Measurements from ENCODE around the gene TGFBR2.

DNA sequence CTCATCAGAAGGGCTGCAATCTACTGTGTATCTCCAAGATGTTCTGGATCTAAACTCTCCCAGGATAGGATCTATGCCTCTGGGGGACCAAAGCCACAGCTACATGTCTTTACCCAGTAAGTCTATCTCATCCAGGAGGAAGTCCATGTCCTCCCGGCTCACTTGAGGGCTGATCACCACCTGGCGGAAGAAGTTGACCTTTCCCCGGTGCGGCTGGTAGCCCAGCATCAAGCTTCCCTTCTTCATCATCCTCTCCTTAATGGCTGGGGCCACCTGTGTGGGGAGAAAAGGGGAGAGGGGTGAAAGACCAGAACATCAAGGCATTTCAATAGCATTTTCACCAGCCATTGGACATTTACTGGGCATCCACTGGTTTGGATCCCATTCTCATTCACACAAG lies 121.7 kb downstream of the TGFBR2 start:
- TF ChIP-seq, protein P1, sequence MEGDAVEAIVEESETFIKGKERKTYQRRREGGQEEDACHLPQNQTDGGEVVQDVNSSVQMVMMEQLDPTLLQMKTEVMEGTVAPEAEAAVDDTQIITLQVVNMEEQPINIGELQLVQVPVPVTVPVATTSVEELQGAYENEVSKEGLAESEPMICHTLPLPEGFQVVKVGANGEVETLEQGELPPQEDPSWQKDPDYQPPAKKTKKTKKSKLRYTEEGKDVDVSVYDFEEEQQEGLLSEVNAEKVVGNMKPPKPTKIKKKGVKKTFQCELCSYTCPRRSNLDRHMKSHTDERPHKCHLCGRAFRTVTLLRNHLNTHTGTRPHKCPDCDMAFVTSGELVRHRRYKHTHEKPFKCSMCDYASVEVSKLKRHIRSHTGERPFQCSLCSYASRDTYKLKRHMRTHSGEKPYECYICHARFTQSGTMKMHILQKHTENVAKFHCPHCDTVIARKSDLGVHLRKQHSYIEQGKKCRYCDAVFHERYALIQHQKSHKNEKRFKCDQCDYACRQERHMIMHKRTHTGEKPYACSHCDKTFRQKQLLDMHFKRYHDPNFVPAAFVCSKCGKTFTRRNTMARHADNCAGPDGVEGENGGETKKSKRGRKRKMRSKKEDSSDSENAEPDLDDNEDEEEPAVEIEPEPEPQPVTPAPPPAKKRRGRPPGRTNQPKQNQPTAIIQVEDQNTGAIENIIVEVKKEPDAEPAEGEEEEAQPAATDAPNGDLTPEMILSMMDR (optimal IDR thresholded peaks at IDR 0.05 in 1 of 3, IDR thresholded peaks at IDR 0.05 in 1 of 3, conservative IDR thresholded peaks at IDR 0.05 in 1 of 3; ENCODE audit: extremely low read depth in 1 of 3, insufficient read depth in 2 of 3, low read length in 3 of 3) = no peak
- TF ChIP-seq EZH2 (IDR thresholded peaks at IDR 0.05; ENCODE audit: low read length) = no peak

Measured in keratinocyte (primary cell).